Stimulated activated CD4-positive, alpha-beta T cell treated with anti-CD3 and anti-CD28 coated beads, Interleukin-4, amount 100 ng/mL, for 1 hour (primary cell): Measurements from ENCODE around the gene NARF.
"Not testable (repeated sequence)": the region's sequence is repeated elsewhere in the genome, so short reads cannot be mapped to it uniquely, and the experiment has no call there.

Source experiments
- DNase-seq: peaks from one replicate; pipeline ENCODE4 v3.0.0-alpha.2; 2020

NARF gene

GRCh38 chr17:82449131-82449882, 9.2 kb upstream of the NARF start:
- peak; percentile 55 for DNase-seq

- DNase-seq, result peak; percentile 51
Measured at GRCh38 chr17:82449883-82450356, 8.6 kb upstream of the NARF start.

- DNase-seq, result peak; percentile 96
Measured at GRCh38 chr17:82450357-82451106, 8.0 kb upstream of the NARF start, which contains the start of gene CYBC1. CYBC1 (minus strand) TSS chr17:82450752; CDS start chr17:82449254, 1,498 bp downstream.

- no peak for DNase-seq
Measured at GRCh38 chr17:82452162-82452561, 6.4 kb upstream of the NARF start.

GRCh38 chr17:82453151-82453550, 5.4 kb upstream of the NARF start:
- DNase-seq, result not testable (repeated sequence)

- DNase-seq, result not testable (repeated sequence)
Measured at GRCh38 chr17:82453706-82454105, 4.8 kb upstream of the NARF start.

- no peak for DNase-seq
Measured at GRCh38 chr17:82457073-82457928, 1.2 kb upstream of the NARF start.

GRCh38 chr17:82457929-82458178, 687 bp upstream of the NARF start:
- DNase-seq, result no peak

- DNase-seq, result no peak
Measured at GRCh38 chr17:82458885-82459424, 414 bp downstream of the NARF start.

GRCh38 chr17:82459936-82460335, 1.4 kb downstream of the NARF start:
- DNase-seq, result not testable (repeated sequence)

- DNase-seq, result no peak
Measured at GRCh38 chr17:82461827-82462524, 3.4 kb downstream of the NARF start.

GRCh38 chr17:82463391-82463790, 4.8 kb downstream of the NARF start:
- DNase-seq, result no peak

- DNase-seq, result no peak
Measured at GRCh38 chr17:82463925-82464566, 5.5 kb downstream of the NARF start.

- no peak for DNase-seq
Measured at GRCh38 chr17:82464567-82464929, 6.0 kb downstream of the NARF start.

- peak; percentile 38 for DNase-seq
Measured at GRCh38 chr17:82465023-82465603, 6.6 kb downstream of the NARF start.

- no peak for DNase-seq
Measured at GRCh38 chr17:82468692-82469091, 10.2 kb downstream of the NARF start.

GRCh38 chr17:82470065-82470464, 11.5 kb downstream of the NARF start:
- no peak for DNase-seq

GRCh38 chr17:82474223-82475010, 15.9 kb downstream of the NARF start:
- DNase-seq, result no peak

- DNase-seq, result no peak
Measured at GRCh38 chr17:82475458-82475857, 16.9 kb downstream of the NARF start.

- DNase-seq, result no peak
Measured at GRCh38 chr17:82477934-82478333, 19.4 kb downstream of the NARF start.

- DNase-seq, result no peak
Measured at GRCh38 chr17:82479602-82480001, 21.1 kb downstream of the NARF start.
